GM18502 (cell line): ENCODE data around the gene STPG4.

Experiments used
- ATAC-seq: cut with Tn5 transposase; IDR thresholded peaks from one replicate; pipeline ENCODE4 v1.9.1; 2021; ENCODE audit warnings: mild to moderate bottlenecking; ENCODE audit not compliant: unreplicated experiment, poor library complexity

Gene STPG4

GRCh38 chr2:47039913-47040562 lies 115.1 kb downstream of the STPG4 start:
- no peak for ATAC-seq

- no peak for ATAC-seq
These were observed 115.6 kb downstream of the STPG4 start for GRCh38 chr2:47039489-47039870.

- ATAC-seq: no peak
These were observed 116.2 kb downstream of the STPG4 start for GRCh38 chr2:47038656-47039488.

GRCh38 chr2:47037678-47038077 lies 117.4 kb downstream of the STPG4 start:
- no peak for ATAC-seq
